KBM-7 (cell line): ENCODE results near the gene CDK5.
"Not testable (repeated sequence)": the region's sequence is repeated elsewhere in the genome, so short reads cannot be mapped to it uniquely, and the experiment has no call there.

ENCODE experiments used
- DNase-seq: peaks from one replicate; pipeline ENCODE4 v3.0.0-alpha.2; 2015
- in situ Hi-C: fragments of 300-500 bp; cut with MboI; formaldehyde crosslinking; loops from 2 replicates; pipeline ENCODE4 v1.14.3; 2020; ENCODE audit warnings: low sequenced_read_pairs, low pct_unique_long_range_greater_than_20kb, mixed read lengths

The CDK5 gene

GRCh38 chr7:151043449-151043848, 14.2 kb downstream of the CDK5 start:
- DNase-seq, in situ Hi-C loops: not testable (repeated sequence)

GRCh38 chr7:151040616-151041375, 16.9 kb downstream of the CDK5 start:
- in situ Hi-C loops: no loop called here
- DNase-seq: no peak

GRCh38 chr7:151039850-151040548, 17.7 kb downstream of the CDK5 start:
- in situ Hi-C loops: no loop called here
- no peak for DNase-seq

GRCh38 chr7:151038951-151039849, 18.5 kb downstream of the CDK5 start:
- DNase-seq: peak; percentile 75
- in situ Hi-C loops: no loop called here

GRCh38 chr7:151035902-151036301, 21.8 kb downstream of the CDK5 start:
- in situ Hi-C loops: no loop called here
- no peak for DNase-seq

- in situ Hi-C loops: no loop called here
Observed at GRCh38 chr7:151035026-151035717, 22.5 kb downstream of the CDK5 start.

GRCh38 chr7:151034312-151035025, 23.2 kb downstream of the CDK5 start:
- in situ Hi-C loops: no loop called here
- DNase-seq: no peak

More at GRCh38 chr7:151035026-151035717, 22.5 kb downstream of the CDK5 start:
- no peak for DNase-seq

GRCh38 chr7:151033864-151034249, 23.8 kb downstream of the CDK5 start:
- in situ Hi-C loops: no loop called here
- DNase-seq: no peak

GRCh38 chr7:151032936-151033863, 24.5 kb downstream of the CDK5 start:
- in situ Hi-C loops: no loop called here
- no peak for DNase-seq

GRCh38 chr7:151031011-151031410, 26.7 kb downstream of the CDK5 start:
- DNase-seq: no peak
- in situ Hi-C loops: no loop called here

- no peak for DNase-seq
- in situ Hi-C loops: no loop called here
Observed at GRCh38 chr7:151028948-151029501, 28.7 kb downstream of the CDK5 start.

GRCh38 chr7:151028131-151028947, 29.4 kb downstream of the CDK5 start, which contains the start of gene ABCB8:
Gene ABCB8, plus strand, starts transcription at chr7:151028450. Its CDS starts 66 bp downstream, at chr7:151028516.
- in situ Hi-C loops: no loop called here

GRCh38 chr7:151027728-151028130, 30.0 kb downstream of the CDK5 start:
- DNase-seq, in situ Hi-C loops: not testable (repeated sequence)

More at GRCh38 chr7:151028131-151028947, 29.4 kb downstream of the CDK5 start, which contains the start of gene ABCB8:
- peak; percentile 100 for DNase-seq

GRCh38 chr7:151026771-151027727, 30.6 kb downstream of the CDK5 start:
- in situ Hi-C loops, DNase-seq: not testable (repeated sequence)
